PFSK-1 (cell line): ENCODE measurements around the gene OPTC.

ENCODE experiments used
- TAF1 ChIP-seq: IDR thresholded peaks from 2 replicates; pipeline ENCODE4 v1.6.1; 2012; ENCODE audit warnings: low read length, control low read depth, borderline replicate concordance; ENCODE audit not compliant: insufficient read depth
- TF ChIP-seq, protein P1 (sequence below), 2 experiments: IDR thresholded peaks; 2 replicates each; pipeline versions ENCODE4 v1.6.1 to v1.8.0; 2011 to 2012; ENCODE audit warnings: low read depth in 2 of 2, low read length in 2 of 2, control low read depth in 1 of 2, inconsistent platforms in 1 of 2, mild to moderate bottlenecking in 1 of 2, moderate library complexity in 1 of 2; ENCODE audit not compliant: insufficient read depth in 1 of 2

DNA sequence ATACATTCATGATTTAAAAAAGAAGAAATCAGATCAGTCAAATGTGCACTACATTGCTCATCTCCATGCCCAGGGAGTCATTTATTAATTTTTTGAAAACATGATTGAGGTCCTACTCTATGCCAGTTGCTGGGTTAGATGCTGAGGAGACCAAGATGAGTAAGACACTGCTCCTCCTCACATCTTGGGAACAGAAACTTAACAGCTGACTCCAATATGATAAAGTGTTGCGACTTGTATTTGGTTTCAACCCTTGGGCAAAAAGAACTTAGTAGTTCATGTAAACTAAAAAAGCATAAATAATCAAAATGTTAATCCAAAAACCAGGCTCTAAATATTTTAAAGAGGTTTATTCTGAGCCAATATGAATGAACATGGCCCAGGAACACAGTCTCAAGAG lies 56.9 kb downstream of the OPTC start:
- TF ChIP-seq, protein P1, sequence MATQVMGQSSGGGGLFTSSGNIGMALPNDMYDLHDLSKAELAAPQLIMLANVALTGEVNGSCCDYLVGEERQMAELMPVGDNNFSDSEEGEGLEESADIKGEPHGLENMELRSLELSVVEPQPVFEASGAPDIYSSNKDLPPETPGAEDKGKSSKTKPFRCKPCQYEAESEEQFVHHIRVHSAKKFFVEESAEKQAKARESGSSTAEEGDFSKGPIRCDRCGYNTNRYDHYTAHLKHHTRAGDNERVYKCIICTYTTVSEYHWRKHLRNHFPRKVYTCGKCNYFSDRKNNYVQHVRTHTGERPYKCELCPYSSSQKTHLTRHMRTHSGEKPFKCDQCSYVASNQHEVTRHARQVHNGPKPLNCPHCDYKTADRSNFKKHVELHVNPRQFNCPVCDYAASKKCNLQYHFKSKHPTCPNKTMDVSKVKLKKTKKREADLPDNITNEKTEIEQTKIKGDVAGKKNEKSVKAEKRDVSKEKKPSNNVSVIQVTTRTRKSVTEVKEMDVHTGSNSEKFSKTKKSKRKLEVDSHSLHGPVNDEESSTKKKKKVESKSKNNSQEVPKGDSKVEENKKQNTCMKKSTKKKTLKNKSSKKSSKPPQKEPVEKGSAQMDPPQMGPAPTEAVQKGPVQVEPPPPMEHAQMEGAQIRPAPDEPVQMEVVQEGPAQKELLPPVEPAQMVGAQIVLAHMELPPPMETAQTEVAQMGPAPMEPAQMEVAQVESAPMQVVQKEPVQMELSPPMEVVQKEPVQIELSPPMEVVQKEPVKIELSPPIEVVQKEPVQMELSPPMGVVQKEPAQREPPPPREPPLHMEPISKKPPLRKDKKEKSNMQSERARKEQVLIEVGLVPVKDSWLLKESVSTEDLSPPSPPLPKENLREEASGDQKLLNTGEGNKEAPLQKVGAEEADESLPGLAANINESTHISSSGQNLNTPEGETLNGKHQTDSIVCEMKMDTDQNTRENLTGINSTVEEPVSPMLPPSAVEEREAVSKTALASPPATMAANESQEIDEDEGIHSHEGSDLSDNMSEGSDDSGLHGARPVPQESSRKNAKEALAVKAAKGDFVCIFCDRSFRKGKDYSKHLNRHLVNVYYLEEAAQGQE (IDR thresholded peaks at IDR 0.05; ENCODE audit: insufficient read depth in 1 of 2, low read depth in 2 of 2, low read length in 2 of 2), result no peak
- TF ChIP-seq TAF1, result no peak
